ENCODE results near the gene FRMD7. TPM values are rescaled to one million over a fixed set of nuclear protein-coding genes. Genes with fewer than 3 reads are reported as not detected.

The FRMD7 gene
- total and polyA plus RNA-seq, 5 donors, result 0.05 TPM; not detected in 4

- intact Hi-C loops (cut with DNase I), result no loop called here
- Histone ChIP-seq H3K9me3 (ENCODE audit: control insufficient read depth, low read length) (no peaks in the 10 kb centered on the region), H3K27me3 (ENCODE audit: control insufficient read depth, insufficient read depth) (no peaks in the 10 kb centered on the region), H3K4me1 (ENCODE audit: control insufficient read depth, insufficient read depth, low read length) (no peaks in the 10 kb centered on the region), H3K4me3 (ENCODE audit: low read length) (no peak overlapping the region), H3K27ac (ENCODE audit: low read length) (no peak overlapping the region)
- ATAC-seq (no peak), DNase-seq (no peak)
- 96% methylated on average over 3 of the region's 3 CpGs for WGBS
Observed at GRCh38 chrX:132034648-132035047, 93.2 kb downstream of the FRMD7 start.

GRCh38 chrX:132033166-132033565, 94.7 kb downstream of the FRMD7 start:
- WGBS, result 82% methylated on average over 3 of the region's 3 CpGs
- no peak for ATAC-seq
- Histone ChIP-seq H3K4me3 (ENCODE audit: low read length) (no peak overlapping the region), H3K27ac (ENCODE audit: low read length) (no peak overlapping the region), H3K27me3 (ENCODE audit: control insufficient read depth, insufficient read depth) (no peaks in the 10 kb centered on the region), H3K9me3 (ENCODE audit: control insufficient read depth, low read length) (no peaks in the 10 kb centered on the region), H3K4me1 (ENCODE audit: control insufficient read depth, insufficient read depth, low read length) (no peaks in the 10 kb centered on the region)
- intact Hi-C loops (cut with DNase I), result no loop called here
- no peak for DNase-seq

GRCh38 chrX:132031867-132032266, 96.0 kb downstream of the FRMD7 start:
- ATAC-seq, result no peak

DNA sequence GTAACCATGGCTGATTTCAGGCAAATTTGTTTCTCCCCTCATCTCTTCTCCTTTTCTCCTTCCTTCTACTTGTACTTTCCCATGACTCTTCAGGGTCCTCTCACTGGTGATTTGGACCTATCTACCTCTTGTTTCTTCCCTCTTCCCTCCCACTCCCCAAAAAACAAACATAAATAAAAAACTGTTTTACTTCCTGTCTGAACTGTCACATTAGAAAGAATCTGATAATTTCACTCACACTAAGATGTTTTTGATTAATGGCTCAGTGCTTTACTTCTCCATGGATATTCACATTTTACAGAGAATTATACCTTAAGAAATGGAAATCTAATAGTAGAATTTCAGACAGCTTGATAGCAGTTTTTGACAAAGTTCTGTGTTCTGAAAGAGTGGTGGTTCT, 97.6 kb downstream of the FRMD7 start:
- H3K27me3 ChIP-seq (ENCODE audit: control insufficient read depth, insufficient read depth), result no peaks in the 10 kb centered on the region
- no peak for DNase-seq
- ATAC-seq, result no peak
- H3K4me3 ChIP-seq (ENCODE audit: low read length), result no peak overlapping the region
- intact Hi-C loops (cut with DNase I), result no loop called here
- H3K27ac ChIP-seq (ENCODE audit: low read length), result no peak overlapping the region
- H3K9me3 ChIP-seq (ENCODE audit: control insufficient read depth, low read length), result no peaks in the 10 kb centered on the region
- no peaks in the 10 kb centered on the region for H3K4me1 ChIP-seq (ENCODE audit: control insufficient read depth, insufficient read depth, low read length)

More at GRCh38 chrX:132031867-132032266, 96.0 kb downstream of the FRMD7 start:
- no peaks in the 10 kb centered on the region for H3K4me1 ChIP-seq (ENCODE audit: control insufficient read depth, insufficient read depth, low read length)
- H3K27ac ChIP-seq (ENCODE audit: low read length), result no peak overlapping the region
- intact Hi-C loops (cut with DNase I), result no loop called here
- DNase-seq, result no peak
- 66% methylated on average over 4 of the region's 4 CpGs for WGBS
- no peak overlapping the region for H3K4me3 ChIP-seq (ENCODE audit: low read length)
- H3K27me3 ChIP-seq (ENCODE audit: control insufficient read depth, insufficient read depth), result no peaks in the 10 kb centered on the region
- no peaks in the 10 kb centered on the region for H3K9me3 ChIP-seq (ENCODE audit: control insufficient read depth, low read length)

Other genes starting within 250 kb of the FRMD7 start
- gene STK26, start 104.7 kb downstream of the FRMD7 start, total RNA-seq, result 1 to 10 TPM; 1.1 to 2.2 (median 1.8) TPM
- gene STK26, start 104.7 kb downstream of the FRMD7 start, polyA plus RNA-seq, result 0.86 TPM
- 10 to 100 TPM; 18.1 to 25.0 (median 20.9) TPM for gene RAP2C, start 91.4 kb upstream of the FRMD7 start, total RNA-seq
- gene RAP2C, start 91.4 kb upstream of the FRMD7 start, polyA plus RNA-seq, result 9.8 TPM